HFF-Myc (cell line): ENCODE data around the gene CLN5.

Source experiments
- DNase-seq: peaks from one replicate; pipeline ENCODE4 v3.0.0-alpha.2; 2011; ENCODE audit warnings: low read depth; ENCODE audit errors: extremely low read depth
- H3K4me3 ChIP-seq: replicated peaks from 2 replicates; pipeline ENCODE4 v1.5.1; 2011; ENCODE audit warnings: low read depth, mild to moderate bottlenecking, control low read depth, low read length
- TF ChIP-seq, protein P1 (sequence below): IDR thresholded peaks from 2 replicates; pipeline ENCODE4 v1.5.1; 2012; ENCODE audit warnings: mild to moderate bottlenecking, low read depth, low read length, control low read depth; ENCODE audit errors: missing control alignments

CLN5 gene

GRCh38 chr13:77053192-77053591 is 61.3 kb downstream of the CLN5 start:
- no peak overlapping the region for H3K4me3 ChIP-seq
- TF ChIP-seq, protein P1, sequence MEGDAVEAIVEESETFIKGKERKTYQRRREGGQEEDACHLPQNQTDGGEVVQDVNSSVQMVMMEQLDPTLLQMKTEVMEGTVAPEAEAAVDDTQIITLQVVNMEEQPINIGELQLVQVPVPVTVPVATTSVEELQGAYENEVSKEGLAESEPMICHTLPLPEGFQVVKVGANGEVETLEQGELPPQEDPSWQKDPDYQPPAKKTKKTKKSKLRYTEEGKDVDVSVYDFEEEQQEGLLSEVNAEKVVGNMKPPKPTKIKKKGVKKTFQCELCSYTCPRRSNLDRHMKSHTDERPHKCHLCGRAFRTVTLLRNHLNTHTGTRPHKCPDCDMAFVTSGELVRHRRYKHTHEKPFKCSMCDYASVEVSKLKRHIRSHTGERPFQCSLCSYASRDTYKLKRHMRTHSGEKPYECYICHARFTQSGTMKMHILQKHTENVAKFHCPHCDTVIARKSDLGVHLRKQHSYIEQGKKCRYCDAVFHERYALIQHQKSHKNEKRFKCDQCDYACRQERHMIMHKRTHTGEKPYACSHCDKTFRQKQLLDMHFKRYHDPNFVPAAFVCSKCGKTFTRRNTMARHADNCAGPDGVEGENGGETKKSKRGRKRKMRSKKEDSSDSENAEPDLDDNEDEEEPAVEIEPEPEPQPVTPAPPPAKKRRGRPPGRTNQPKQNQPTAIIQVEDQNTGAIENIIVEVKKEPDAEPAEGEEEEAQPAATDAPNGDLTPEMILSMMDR = no peak
- DNase-seq = no peak
